HG02852 (cell line): Measurements from ENCODE around the gene FRMD4A.
"Not testable (repeated sequence)": the region's sequence is repeated elsewhere in the genome, so short reads cannot be mapped to it uniquely, and the experiment has no call there.

Source experiments
- ATAC-seq: cut with Tn5 transposase; IDR thresholded peaks from one replicate; pipeline ENCODE4 v1.9.1; 2021; ENCODE audit warnings: mild to moderate bottlenecking, moderate library complexity; ENCODE audit not compliant: unreplicated experiment

The FRMD4A gene

GRCh38 chr10:13960603-13961002 is 370.1 kb downstream of the FRMD4A start:
- ATAC-seq: no peak

GRCh38 chr10:13959443-13960359 is 371.0 kb downstream of the FRMD4A start:
- no peak for ATAC-seq

DNA sequence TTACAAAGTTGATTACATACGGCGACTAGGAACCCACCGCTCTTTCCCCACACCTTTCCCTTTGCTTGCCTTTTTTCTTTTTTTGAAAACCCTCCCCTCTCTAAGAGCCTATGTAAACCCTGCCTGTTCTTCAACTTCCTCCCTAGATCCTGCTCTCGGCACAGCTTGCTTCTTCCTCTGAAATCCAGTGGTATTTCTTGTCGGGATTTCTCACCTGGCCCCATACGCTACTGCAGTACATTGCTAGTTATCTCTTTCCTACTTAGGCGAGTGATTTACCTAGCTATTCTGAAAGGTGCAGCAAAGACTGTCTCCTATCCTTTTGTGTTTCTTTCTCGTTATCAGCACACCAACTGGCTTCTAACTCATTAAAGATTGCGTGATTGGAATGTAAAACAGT is 372.9 kb downstream of the FRMD4A start:
- no peak for ATAC-seq

GRCh38 chr10:13956826-13957225 is 373.9 kb downstream of the FRMD4A start:
- no peak for ATAC-seq

GRCh38 chr10:13955409-13956068 is 375.2 kb downstream of the FRMD4A start:
- ATAC-seq: no peak

DNA sequence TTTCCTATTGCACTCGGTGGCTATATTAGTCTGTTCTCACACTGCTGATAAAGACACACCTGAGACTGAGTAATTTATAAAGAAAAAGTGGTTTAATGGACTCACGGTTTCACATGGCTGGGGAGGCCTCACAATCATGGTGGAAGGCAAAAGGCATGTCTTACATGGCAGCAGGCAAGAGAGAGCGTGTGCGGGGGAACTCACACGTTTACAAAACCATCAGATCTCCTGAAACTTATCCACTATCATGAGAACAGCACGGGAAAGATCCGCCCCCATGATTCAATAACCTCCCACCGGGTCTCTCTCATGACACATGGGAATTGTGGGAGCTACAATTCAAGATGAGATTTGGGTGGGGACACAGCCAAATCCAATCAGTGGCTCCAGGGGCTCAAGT is 376.5 kb downstream of the FRMD4A start:
- not testable (repeated sequence) for ATAC-seq

DNA sequence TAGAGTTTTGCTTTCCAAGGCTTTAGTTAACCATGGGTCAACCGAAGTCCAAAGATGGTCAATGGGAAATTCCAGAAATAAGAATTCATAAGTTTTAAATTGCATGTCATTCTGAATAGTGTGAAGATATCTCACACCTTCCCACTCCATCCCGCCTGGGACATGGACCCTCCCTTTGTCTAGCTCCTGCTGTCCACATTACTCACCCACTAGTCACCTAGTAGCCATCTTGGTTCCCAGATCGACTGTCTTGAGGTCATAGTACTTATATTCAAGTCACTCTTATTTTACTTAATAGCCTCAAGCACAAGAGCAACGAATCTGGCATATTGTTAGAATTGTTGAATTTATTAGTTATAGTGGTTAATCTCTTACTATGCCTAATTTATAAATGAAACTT is 377.4 kb downstream of the FRMD4A start:
- no peak for ATAC-seq

DNA sequence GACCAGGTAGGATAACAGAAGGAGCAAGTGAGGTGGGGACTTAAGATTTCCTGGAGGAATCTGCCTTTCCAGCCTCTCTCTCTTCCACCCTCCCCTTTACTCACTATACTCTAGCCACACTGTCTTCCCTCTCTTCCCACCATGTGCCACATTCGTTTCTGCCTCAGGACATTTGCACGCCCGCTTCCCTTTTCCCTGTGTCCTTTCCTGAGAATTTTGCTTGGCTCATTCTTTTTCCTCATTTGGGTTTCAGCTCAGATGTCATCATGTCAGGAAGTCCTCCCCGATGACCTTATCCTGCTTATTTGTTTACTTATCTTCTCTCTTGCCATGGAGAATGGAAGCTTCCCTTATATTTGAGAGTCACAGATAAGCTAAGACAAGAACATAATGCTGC is 380.2 kb downstream of the FRMD4A start:
- ATAC-seq: no peak

- ATAC-seq: no peak
These were observed 380.7 kb downstream of the FRMD4A start for GRCh38 chr10:13949844-13950542.

- no peak for ATAC-seq
These were observed 384.6 kb downstream of the FRMD4A start for GRCh38 chr10:13946209-13946460.

- ATAC-seq: no peak
These were observed 385.1 kb downstream of the FRMD4A start for GRCh38 chr10:13945390-13946208.

DNA sequence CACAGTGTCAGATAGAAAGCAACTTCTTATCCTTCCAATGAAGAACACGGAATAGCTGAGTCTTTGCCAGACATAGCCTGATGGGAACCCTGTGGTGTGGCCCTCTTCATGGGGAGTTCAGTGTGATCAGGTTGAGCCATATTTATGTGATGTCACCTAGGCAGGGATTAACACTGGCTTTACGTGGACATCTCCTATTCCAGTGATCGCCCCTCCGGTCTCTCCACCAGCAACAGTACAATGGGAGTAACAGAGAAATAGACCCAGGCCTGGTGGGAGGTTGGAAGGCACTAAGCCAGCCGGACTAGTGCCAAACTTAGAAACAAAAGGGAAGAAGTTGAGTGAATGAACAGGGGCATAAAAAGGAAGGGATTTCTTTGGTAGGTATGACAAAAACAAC is 385.9 kb downstream of the FRMD4A start:
- no peak for ATAC-seq

DNA sequence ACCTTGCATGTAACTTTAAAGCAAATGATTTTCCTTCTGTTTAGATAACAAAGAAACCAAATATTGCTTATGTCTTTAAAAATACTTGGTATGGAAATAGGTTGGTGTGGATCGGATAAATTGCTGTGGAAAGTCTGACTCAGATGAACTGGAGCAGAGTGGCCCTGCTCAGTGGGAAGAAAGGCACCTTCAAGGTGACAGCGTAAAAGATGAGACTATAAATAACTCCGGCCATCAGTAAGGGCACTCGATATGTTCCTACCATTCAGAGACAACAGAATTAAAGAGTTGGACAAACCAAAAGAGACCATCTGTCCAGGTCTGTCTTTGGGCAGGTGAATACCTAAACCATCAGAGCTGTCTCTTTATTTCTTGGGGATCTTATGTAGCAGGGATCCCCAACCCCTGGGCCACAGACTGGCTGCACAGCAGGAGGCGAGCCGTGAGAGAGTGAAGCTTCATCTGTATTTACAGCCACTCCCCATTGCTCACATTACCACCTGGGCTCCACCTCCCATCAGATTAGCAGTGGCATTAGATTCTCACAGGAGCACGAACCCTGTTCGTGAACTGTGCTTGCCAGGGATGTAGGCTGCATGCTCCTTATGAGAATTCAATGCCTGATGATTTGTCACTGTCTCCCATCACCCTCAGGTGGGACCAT is 386.9 kb downstream of the FRMD4A start:
- no peak for ATAC-seq

DNA sequence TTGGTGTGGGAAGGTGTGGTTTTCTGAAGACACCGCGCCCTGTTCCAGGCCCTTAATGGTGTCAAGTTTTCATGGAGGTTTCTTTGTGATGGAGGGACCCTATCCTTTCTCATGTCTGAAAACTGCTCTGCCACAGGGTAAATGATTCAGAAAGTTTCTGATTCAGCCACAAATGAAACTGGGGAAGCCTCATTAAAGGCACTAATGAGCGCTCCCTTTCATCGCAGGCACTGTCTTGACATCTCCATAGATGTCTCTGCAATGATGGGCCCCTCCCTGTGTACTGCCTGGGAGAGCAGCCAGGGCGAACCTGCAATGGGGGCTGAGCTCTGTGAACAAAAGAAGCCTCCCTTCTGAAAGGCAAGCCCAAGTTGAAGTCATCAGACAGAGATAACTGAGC is 388.7 kb downstream of the FRMD4A start:
- ATAC-seq: no peak

- no peak for ATAC-seq
These were observed 391.3 kb downstream of the FRMD4A start for GRCh38 chr10:13939391-13939790.

DNA sequence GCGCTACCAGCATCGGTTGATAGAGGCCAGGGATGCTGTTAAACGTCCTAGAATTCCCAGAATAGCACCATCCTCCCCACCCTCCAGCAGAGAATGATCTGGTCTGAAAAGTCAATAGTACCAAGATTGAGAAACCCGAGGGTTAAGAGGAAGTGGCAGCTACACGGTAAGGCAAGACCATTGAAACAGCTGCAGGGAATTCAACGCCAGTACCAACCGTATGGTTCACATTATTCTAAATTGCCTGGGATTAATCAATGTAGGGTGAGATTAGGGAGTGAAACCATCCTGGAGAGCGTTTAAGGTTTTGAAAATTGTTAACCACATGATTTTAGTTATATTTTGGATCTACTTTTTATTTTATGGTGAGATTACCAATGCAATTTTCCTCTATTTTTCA is 391.8 kb downstream of the FRMD4A start:
- no peak for ATAC-seq

GRCh38 chr10:13936826-13937225 is 393.9 kb downstream of the FRMD4A start:
- ATAC-seq: no peak

DNA sequence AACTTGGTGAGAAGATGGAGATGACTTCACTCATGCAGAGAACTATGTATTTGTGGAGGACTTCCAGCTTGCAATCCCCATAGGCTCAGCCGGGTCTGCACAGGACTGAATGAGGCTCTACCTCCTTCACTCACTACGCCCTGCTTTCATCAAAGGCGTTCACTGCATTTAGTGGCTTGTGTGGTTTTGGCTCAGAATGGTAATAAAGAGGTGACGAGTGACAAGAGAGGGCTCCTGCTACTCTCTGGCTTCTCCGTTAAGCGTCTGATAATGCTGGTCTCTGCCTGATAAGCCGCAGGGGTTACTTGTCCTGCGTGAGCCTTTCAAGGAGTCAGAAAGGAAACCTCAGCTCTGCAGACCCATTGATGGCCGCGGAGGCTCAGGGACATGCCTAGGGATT is 400.6 kb downstream of the FRMD4A start:
- no peak for ATAC-seq

- ATAC-seq: no peak
These were observed 402.3 kb downstream of the FRMD4A start for GRCh38 chr10:13928451-13928850.

DNA sequence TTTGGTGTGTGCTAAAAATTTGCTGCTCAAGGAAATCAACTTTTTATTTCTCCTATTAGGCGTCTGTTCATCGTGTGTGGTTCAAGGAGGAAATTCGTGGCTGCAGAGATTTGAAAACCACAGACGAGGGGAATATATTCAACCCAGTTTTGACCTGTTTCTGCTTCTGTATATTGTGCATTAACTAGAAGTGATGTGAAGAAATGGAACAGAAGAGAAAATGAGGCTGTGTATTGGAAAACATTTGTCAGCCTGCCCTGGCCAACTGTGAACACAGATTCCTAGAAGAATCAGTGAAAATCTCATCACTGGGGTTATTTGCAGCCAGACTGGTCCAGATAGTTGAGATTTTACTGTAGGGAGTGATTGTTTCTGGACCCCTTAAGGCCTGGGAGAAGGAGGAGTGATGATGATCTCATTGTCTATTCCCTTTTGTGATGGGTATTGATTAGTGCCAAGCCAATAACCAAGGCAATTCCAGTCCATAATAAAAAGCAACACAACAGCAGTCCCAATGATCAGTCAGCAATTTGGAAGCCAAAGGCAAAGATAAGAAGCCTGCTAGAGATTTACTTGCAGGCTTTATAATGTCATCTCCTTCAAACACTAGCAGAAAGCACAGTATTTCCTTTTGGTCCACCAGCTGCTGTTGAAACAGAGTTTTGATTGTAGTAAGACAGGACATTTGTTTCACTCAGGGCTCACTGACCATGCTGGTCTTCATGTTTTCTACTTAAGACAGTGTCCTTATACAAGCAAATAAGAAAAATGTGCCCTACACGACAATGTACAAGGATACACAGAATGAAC is 404.5 kb downstream of the FRMD4A start:
- no peak for ATAC-seq
